Epidermal melanocyte (primary cell): ENCODE results near the gene PLD5.
"Not testable (repeated sequence)": the region's sequence is repeated elsewhere in the genome, so short reads cannot be mapped to it uniquely, and the experiment has no call there.

ENCODE experiments used
- DNase-seq: peaks from one replicate; pipeline ENCODE4 v3.0.0; 2011; ENCODE audit warnings: low spot score; ENCODE audit not compliant: insufficient read length

Gene PLD5

GRCh38 chr1:242214455-242214854, 310.0 kb downstream of the PLD5 start:
- not testable (repeated sequence) for DNase-seq

GRCh38 chr1:242212961-242213360, 311.5 kb downstream of the PLD5 start:
- DNase-seq, result not testable (repeated sequence)

- no peak for DNase-seq
Measured at GRCh38 chr1:242212401-242212800, 312.1 kb downstream of the PLD5 start.

- DNase-seq, result no peak
Measured at GRCh38 chr1:242211254-242212022, 313.1 kb downstream of the PLD5 start.

GRCh38 chr1:242210316-242210715, 314.2 kb downstream of the PLD5 start:
- not testable (repeated sequence) for DNase-seq

GRCh38 chr1:242209063-242209462, 315.4 kb downstream of the PLD5 start:
- DNase-seq, result no peak

- DNase-seq, result no peak
Measured at GRCh38 chr1:242208021-242208420, 316.5 kb downstream of the PLD5 start.

- DNase-seq, result no peak
Measured at GRCh38 chr1:242206994-242207393, 317.5 kb downstream of the PLD5 start.

- DNase-seq, result no peak
Measured at GRCh38 chr1:242205622-242206489, 318.6 kb downstream of the PLD5 start.

GRCh38 chr1:242203262-242203661, 321.2 kb downstream of the PLD5 start:
- no peak for DNase-seq

- DNase-seq, result no peak
Measured at GRCh38 chr1:242201090-242201489, 323.4 kb downstream of the PLD5 start.

GRCh38 chr1:242199776-242200458, 324.6 kb downstream of the PLD5 start:
- DNase-seq, result no peak

- no peak for DNase-seq
Measured at GRCh38 chr1:242197907-242198820, 326.3 kb downstream of the PLD5 start.

GRCh38 chr1:242196914-242197313, 327.6 kb downstream of the PLD5 start:
- no peak for DNase-seq

GRCh38 chr1:242196101-242196500, 328.4 kb downstream of the PLD5 start:
- DNase-seq, result no peak

GRCh38 chr1:242189591-242189990, 334.9 kb downstream of the PLD5 start:
- no peak for DNase-seq

- DNase-seq, result no peak
Measured at GRCh38 chr1:242187816-242188215, 336.7 kb downstream of the PLD5 start.

GRCh38 chr1:242187171-242187570, 337.3 kb downstream of the PLD5 start:
- DNase-seq, result no peak

GRCh38 chr1:242185731-242186130, 338.8 kb downstream of the PLD5 start:
- DNase-seq, result no peak

- no peak for DNase-seq
Measured at GRCh38 chr1:242184955-242185354, 339.5 kb downstream of the PLD5 start.

- not testable (repeated sequence) for DNase-seq
Measured at GRCh38 chr1:242179767-242180166, 344.7 kb downstream of the PLD5 start.
